Activated T-helper 2 cell treated with anti-CD3 and anti-CD28 coated beads, Interferon-gamma antibody, Interleukin-2, Interleukin-4, amounts not matched to agents 10 μg/mL and 5 μg/mL and 100 μg/mL, durations not matched to agents 14 hours and 24 hours and 36 hours (primary cell): ENCODE data around the gene HDAC4. TPM values are rescaled to one million over a fixed set of nuclear protein-coding genes. Genes with fewer than 3 reads are reported as not detected.

Experiments used
- DNase-seq: peaks from one replicate; pipeline ENCODE4 v3.0.0; 2021; ENCODE audit warnings: low spot score
- H3K27ac Mint-ChIP-seq: one replicate; pipeline ENCODE4 v1.8.0; 2021; ENCODE audit warnings: mixed read lengths
- H3K27me3 Mint-ChIP-seq: one replicate; pipeline ENCODE4 v1.8.0; 2021; ENCODE audit warnings: low read depth, mixed read lengths
- H3K36me3 Mint-ChIP-seq: one replicate; pipeline ENCODE4 v1.8.0; 2021; ENCODE audit warnings: low read depth, mixed read lengths
- H3K4me1 Mint-ChIP-seq: one replicate; pipeline ENCODE4 v1.8.0; 2021; ENCODE audit warnings: low read depth, mixed read lengths
- H3K4me3 Mint-ChIP-seq: one replicate; pipeline ENCODE4 v1.8.0; 2021; ENCODE audit warnings: low read depth, mild to moderate bottlenecking, moderate library complexity, mixed read lengths
- H3K9me3 Mint-ChIP-seq: one replicate; pipeline ENCODE4 v1.8.0; 2021; ENCODE audit warnings: mixed read lengths
- intact Hi-C: fragments of 100-400 bp; cut with micrococcal nuclease; formaldehyde crosslinking; loops from one replicate; pipeline ENCODE4 v1.15.1; 2023
- total RNA-seq: library from RNA; stranded (reverse); gene quantifications from 2 replicates; pipeline ENCODE4 v1.2.3, GENCODE V29; 2022

The HDAC4 gene
- total RNA-seq, 1 donor from 2014 or later, result 44.8 TPM

DNA sequence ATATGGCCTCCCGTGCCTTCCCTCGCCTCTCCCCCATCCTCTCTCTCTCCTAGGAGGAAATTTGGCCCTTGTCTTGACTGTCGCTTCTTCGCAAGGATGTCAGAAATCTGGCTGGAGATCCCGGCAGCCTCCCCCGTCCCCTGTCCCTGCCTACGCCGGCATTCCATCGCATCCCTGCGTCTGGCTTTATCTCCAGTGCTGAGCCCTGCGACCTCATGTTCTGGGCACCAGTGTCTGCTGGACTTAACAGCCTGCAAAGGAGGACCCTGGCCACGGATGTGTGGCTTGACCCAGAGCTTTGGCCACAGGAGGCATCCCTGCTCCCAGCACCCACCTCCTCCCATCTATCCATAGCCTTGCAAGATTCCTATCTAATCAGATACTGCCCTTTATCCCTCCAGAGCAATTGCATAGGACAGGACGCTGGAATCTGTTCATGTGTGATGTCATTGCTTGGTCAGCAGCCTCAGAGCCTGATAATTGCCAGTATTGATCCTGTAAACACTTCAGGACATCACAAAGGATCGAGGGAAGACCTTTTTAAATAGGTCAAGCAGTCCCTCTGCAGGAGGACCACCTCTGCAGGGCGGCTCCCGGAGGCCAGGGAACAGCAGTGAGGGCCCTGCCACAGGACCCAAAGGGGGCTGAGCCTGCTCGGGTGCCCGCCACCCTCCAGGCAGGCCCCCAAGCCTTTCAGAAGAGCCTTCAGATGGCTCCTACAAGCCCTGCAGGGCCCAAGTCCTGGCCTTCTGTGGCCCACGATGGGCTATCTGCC lies 384.7 kb downstream of the HDAC4 start:
- H3K4me3 Mint-ChIP-seq, result no peak overlapping the region
- H3K9me3 Mint-ChIP-seq, result no peaks in the 10 kb centered on the region
- intact Hi-C loops, result no loop called here
- H3K27me3 Mint-ChIP-seq, result peaks cover 2% of the 10 kb centered on the region
- DNase-seq, result no peak
- no peaks in the 10 kb centered on the region for H3K4me1 Mint-ChIP-seq
- no peaks in the 10 kb centered on the region for H3K36me3 Mint-ChIP-seq
- H3K27ac Mint-ChIP-seq, result no peak overlapping the region

DNA sequence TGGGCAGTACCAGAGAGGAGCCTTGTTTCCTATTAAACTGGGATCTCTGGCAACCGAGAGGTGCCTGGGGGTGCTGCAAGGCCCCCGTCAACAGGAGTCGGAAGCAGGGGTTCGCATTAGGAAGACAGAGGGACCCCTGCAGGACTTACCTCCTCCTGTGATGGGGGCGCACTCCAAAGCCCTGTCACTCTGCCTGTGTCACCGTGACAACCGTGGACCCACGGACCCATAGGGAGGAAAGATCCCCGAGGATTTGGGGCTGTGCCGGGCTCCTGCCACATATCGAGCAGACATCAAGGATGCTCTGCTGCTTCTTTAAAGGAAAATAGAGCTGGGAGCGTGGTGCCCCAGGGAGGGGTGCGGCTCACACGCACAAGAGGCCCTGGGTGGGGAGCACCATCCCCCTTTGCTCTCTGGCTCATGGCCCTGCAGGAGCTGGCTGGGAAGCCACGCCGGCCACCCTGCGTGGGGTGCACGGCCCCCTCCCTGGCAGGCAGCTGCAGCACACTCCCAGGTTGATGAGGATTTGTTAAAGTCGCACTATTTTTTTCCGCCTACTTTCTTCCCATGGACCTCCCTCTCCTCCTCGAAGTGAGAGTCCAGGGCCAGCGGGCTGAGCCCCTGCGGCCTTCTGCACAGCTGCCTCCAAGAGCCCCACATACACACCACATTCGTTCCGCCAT lies 385.5 kb downstream of the HDAC4 start:
- DNase-seq, result no peak
- Mint-ChIP-seq H3K27ac (no peak overlapping the region), H3K9me3 (no peaks in the 10 kb centered on the region), H3K4me3 (no peak overlapping the region), H3K27me3 (peaks cover 2% of the 10 kb centered on the region), H3K36me3 (no peaks in the 10 kb centered on the region), H3K4me1 (no peaks in the 10 kb centered on the region)
- intact Hi-C loops, result no loop called here

DNA sequence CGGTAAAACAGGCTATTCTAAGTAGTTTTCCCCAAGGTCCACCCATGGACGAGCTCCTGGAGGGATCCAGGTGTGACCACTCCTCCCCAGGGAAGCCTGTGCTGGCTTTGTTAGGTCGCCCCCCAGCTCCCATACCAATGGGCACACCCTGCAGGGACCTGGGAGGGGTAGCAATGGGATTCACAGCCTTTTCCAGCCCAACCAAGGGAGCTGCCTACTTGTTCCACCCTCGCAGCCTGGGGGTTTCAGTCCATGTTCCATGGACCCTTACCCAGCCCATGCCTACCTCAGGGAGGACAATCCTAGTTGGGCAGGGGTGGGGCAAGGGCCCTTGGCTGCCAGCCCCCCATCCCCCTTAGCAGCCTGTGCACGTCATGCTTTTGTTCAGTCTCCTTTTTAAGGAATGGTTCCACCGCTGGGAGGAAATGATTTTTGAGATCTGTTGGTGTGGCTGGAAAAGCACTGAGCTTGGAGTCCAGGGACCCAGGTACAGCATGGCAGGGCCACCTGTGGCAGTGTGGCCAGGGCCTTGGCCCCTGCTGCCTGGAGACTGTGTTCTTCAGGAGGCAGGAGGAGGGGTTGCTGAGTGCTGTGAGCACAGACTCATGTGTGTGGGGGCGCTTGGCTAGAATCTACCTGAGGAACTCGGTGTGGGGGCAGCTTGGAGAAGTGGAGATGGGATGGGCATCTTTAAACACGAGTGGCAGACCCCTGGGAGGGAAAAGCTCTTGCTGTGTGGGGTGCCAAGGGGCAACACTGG lies 386.2 kb downstream of the HDAC4 start:
- H3K4me3 Mint-ChIP-seq, result no peak overlapping the region
- H3K4me1 Mint-ChIP-seq, result no peaks in the 10 kb centered on the region
- no peak for DNase-seq
- H3K9me3 Mint-ChIP-seq, result no peaks in the 10 kb centered on the region
- H3K36me3 Mint-ChIP-seq, result no peaks in the 10 kb centered on the region
- no peaks in the 10 kb centered on the region for H3K27me3 Mint-ChIP-seq
- no peak overlapping the region for H3K27ac Mint-ChIP-seq
- intact Hi-C loops, result no loop called here

DNA sequence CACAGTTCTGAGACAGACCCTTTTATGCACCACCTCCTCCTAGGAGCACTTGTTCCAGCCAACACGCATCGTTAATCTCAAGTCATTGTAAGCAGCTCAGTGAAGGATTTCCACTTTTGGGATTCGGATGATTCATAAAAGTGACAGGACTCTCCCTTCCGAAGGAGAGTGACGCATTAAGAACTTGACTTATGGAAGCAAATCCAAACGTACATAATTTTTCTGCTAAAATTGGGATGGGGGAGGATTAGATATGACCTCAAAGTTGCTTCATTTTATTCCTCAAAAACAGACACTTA lies 387.2 kb downstream of the HDAC4 start:
- DNase-seq, result no peak
- no peaks in the 10 kb centered on the region for H3K9me3 Mint-ChIP-seq
- no peaks in the 10 kb centered on the region for H3K36me3 Mint-ChIP-seq
- intact Hi-C loops, result no loop called here
- H3K27me3 Mint-ChIP-seq, result no peaks in the 10 kb centered on the region
- H3K4me3 Mint-ChIP-seq, result no peak overlapping the region
- H3K4me1 Mint-ChIP-seq, result no peaks in the 10 kb centered on the region
- H3K27ac Mint-ChIP-seq, result no peak overlapping the region

DNA sequence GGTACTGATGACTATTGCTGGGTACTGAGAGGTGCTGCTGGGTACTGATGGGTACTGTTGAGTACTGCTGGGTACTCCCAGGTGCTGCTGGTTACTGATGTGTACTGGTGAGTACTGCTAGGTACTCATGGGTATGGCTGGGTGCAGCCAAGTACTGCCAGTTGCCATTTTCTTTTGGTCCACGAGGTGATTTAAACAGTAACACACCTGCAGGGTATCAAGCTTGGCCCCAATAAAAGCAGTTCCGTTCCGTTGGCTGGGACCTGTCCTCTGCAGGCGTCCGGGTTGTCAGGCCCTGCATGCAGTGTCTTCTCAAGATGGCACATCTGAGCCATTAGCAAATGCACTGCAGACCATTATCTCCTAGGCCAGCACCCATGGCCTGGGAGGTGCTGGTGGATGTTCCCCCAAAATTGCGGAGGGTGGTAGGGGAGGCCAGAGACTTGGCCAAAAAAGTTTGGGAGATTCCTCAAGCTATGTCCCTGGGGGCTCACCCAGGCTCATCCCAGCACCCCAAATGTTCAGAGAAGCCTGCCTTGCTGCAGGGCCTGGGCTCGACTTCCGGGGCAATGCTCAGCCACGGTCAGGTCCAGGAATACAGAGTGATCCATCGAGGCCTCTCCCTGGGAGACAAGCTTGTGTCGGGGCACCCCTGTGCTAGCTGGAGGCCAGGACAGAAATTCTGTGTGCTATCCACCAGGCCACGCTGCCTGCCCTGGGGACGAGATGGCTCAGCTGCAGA lies 387.7 kb downstream of the HDAC4 start:
- no peaks in the 10 kb centered on the region for H3K4me1 Mint-ChIP-seq
- H3K27ac Mint-ChIP-seq, result no peak overlapping the region
- no peak overlapping the region for H3K4me3 Mint-ChIP-seq
- H3K9me3 Mint-ChIP-seq, result no peaks in the 10 kb centered on the region
- DNase-seq, result no peak
- no peaks in the 10 kb centered on the region for H3K27me3 Mint-ChIP-seq
- intact Hi-C loops, result no loop called here
- no peaks in the 10 kb centered on the region for H3K36me3 Mint-ChIP-seq

DNA sequence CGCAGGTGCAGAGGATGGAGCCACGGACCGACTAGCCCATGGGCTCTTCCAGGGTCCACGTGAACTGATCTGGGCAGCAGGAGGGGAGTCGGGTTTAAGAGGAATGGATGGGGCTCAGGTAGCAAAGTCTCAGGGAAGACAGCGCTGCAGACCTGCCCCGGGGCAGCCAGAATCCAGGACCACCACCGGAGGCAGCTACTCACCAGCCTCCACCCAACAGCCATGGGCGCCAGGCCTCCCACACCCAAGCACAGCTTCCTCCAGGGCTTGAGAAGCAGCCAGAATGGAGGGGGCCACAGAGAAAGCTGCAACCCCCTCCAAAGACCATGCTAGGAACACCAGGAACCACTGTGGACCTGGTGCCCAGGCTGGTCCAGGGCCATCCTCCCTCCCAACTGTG lies 388.6 kb downstream of the HDAC4 start:
- Mint-ChIP-seq H3K4me1 (no peaks in the 10 kb centered on the region), H3K4me3 (no peak overlapping the region)

DNA sequence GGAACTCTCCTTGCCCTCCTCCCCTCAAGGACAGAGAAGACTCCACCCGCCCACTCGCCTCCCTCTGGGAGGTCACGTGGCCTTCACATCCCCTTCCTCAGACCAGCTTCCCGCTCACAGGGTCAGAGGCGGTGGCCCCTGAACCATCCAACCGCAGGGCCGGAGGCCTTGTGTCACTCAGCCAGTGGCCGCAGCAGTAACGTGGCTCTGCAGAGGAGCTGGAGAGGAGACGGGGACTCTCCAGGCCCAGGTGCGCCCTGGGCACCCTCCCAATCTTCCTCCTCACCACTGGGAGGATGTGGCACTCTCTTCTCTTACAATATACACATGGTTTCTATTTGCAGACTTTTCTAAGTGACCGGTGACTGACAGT lies 391.2 kb downstream of the HDAC4 start:
- Mint-ChIP-seq H3K9me3 (no peaks in the 10 kb centered on the region), H3K27ac (no peak overlapping the region), H3K36me3 (no peaks in the 10 kb centered on the region), H3K4me3 (no peak overlapping the region), H3K4me1 (no peaks in the 10 kb centered on the region), H3K27me3 (peaks cover 2% of the 10 kb centered on the region)
- no peak for DNase-seq
- intact Hi-C loops, result no loop called here

More for the DNA sequence above, 388.6 kb downstream of the HDAC4 start:
- no peak for DNase-seq
- Mint-ChIP-seq H3K27me3 (no peaks in the 10 kb centered on the region), H3K36me3 (no peaks in the 10 kb centered on the region), H3K9me3 (no peaks in the 10 kb centered on the region), H3K27ac (no peak overlapping the region)
- intact Hi-C loops, result no loop called here

DNA sequence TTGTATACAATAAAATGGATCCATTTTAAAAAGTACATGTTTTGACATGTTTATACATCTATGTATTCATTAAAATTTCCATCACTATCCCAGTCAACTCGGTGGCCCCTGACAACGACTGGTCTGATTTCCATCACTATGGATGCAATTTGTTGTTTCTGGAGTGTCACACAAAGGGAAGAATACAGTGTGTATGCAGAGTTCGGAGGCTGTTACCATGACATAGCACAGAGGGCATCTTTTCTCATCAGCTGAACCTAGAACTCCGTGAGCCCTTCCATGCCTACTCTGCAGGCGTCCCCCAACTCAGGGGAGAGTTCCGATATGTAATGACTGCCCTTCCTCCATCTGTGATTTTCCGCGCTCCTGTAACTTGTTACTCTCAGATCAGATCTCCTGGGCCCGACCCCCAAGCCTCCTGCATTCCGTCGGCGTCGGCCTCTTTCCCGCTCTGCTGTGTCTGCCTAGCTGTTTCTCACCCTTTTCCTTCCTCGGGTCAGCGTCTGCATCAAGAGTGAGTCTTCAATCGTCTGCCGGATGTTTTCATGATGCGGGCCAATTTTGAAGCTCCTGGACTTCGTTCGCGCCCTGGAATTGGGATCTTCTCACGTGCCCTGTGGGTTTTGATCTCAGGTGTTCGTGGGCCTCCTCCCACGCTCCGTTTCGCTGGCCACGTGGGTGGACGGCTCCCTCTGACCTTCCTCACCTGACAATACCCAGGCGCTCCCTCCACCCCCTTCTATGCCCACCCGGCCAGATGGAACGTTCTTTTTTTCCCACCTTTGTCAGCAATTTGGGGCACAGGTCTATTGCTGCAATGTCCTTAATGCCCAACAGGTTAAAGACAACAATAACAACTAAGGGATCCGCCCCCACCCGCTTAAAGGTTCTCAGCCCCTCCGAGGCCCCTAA lies 391.9 kb downstream of the HDAC4 start:
- H3K36me3 Mint-ChIP-seq, result no peaks in the 10 kb centered on the region
- no peak overlapping the region for H3K4me3 Mint-ChIP-seq
- no peak overlapping the region for H3K27ac Mint-ChIP-seq
- intact Hi-C loops, result no loop called here
- peaks cover 2% of the 10 kb centered on the region for H3K27me3 Mint-ChIP-seq
- H3K4me1 Mint-ChIP-seq, result no peaks in the 10 kb centered on the region
- no peaks in the 10 kb centered on the region for H3K9me3 Mint-ChIP-seq
- DNase-seq, result no peak

DNA sequence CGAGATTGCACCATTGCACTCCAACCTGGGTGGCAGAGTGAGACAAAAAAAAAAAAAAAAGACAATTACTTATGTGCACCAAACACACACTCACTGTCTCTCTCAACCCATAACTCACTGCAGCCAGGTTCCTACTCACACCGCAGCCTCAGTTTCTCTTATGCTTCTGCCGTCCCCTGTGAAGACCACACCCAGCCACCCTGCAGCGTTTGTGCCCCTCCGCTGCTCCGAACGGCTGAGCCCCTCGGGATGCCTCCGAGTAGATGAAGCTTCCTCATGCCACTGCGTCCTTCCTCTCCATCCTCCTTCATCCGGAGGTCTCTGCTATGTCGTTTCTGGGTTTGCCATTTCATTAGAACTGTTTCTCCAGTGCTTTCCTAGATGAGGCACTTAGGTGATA lies 392.8 kb downstream of the HDAC4 start:
- no peak overlapping the region for H3K27ac Mint-ChIP-seq
- no peaks in the 10 kb centered on the region for H3K4me1 Mint-ChIP-seq
- H3K9me3 Mint-ChIP-seq, result no peaks in the 10 kb centered on the region
- H3K4me3 Mint-ChIP-seq, result no peak overlapping the region
- peaks cover 2% of the 10 kb centered on the region for H3K27me3 Mint-ChIP-seq
- no peaks in the 10 kb centered on the region for H3K36me3 Mint-ChIP-seq
- no peak for DNase-seq
- intact Hi-C loops, result no loop called here

DNA sequence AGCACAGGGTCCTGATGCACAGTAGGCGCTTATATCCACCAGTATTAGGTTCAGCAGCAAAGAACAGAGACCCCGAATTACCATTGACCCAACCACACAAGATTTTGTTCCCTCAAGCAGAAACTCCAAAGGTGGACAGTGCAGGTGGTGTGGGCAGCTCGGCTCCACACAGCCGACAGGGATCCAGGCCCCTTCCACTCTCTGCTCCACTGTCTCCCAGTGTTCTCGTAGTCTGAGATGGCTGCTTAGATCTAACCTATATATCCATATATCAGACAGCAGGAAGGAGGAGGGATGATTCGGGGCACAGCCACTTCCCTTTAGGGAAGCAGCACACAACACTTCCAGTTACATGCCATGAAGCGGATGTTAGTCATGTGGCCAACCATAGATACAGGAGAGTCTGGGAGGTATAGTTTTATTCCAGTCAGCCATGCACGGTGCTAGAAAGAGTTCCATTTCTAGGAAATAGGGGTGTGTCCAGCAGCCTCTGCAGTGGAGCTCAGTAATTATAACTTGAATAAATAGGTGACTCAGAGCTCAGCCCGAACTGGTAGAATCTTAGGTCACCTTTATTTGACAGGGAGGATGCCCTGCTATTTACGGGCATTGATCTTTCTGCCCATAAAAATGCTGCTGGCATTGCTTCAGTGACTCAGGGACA lies 394.1 kb downstream of the HDAC4 start:
- intact Hi-C loops, result no loop called here
- Mint-ChIP-seq H3K27ac (no peak overlapping the region), H3K27me3 (peaks cover 2% of the 10 kb centered on the region), H3K4me3 (no peak overlapping the region), H3K9me3 (no peaks in the 10 kb centered on the region), H3K4me1 (no peaks in the 10 kb centered on the region), H3K36me3 (no peaks in the 10 kb centered on the region)
- DNase-seq, result no peak

DNA sequence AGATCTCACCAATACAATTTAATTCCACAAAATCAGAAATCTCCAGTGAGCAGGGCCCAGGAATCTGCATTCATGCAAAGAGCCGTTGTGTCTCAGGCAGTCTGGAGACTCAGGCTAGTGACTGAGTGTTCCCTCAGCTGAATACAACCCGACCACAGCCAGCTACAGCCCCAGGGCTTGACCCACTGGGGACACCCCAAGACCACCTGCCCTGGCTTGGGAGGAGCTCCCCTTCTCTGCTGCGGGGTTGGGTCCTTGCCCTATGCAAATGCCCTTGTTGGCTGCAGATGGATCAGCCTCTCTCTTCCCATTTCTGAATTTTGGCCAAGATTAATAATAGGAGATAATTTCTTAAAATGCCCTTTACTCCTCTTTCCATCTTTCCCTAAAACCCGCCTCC lies 395.2 kb downstream of the HDAC4 start:
- no peak for DNase-seq
- Mint-ChIP-seq H3K4me3 (no peak overlapping the region), H3K27ac (no peak overlapping the region), H3K27me3 (peaks cover 2% of the 10 kb centered on the region), H3K4me1 (no peaks in the 10 kb centered on the region), H3K9me3 (no peaks in the 10 kb centered on the region), H3K36me3 (no peaks in the 10 kb centered on the region)
- intact Hi-C loops, result no loop called here
